GM18502 (cell line): ENCODE measurements around the gene R3HDM4.
"Not testable (repeated sequence)": the region's sequence is repeated elsewhere in the genome, so short reads cannot be mapped to it uniquely, and the experiment has no call there.

Experiments used
- ATAC-seq: cut with Tn5 transposase; IDR thresholded peaks from one replicate; pipeline ENCODE4 v1.9.1; 2021; ENCODE audit warnings: mild to moderate bottlenecking; ENCODE audit not compliant: unreplicated experiment, poor library complexity

Gene R3HDM4

GRCh38 chr19:862581-863314 lies 50.3 kb downstream of the R3HDM4 start:
- no peak for ATAC-seq

- no peak for ATAC-seq
Measured at GRCh38 chr19:861756-862580, 51.1 kb downstream of the R3HDM4 start.

- ATAC-seq = no peak
Measured at GRCh38 chr19:861141-861755, 51.8 kb downstream of the R3HDM4 start.

GRCh38 chr19:858868-859843 lies 53.9 kb downstream of the R3HDM4 start, which contains the start of gene CFD:
CFD (plus strand) TSS chr19:859664; CDS start chr19:859690, 26 bp downstream.
- ATAC-seq = no peak

- no peak for ATAC-seq
Measured at GRCh38 chr19:858284-858683, 54.7 kb downstream of the R3HDM4 start.

- ATAC-seq = no peak
Measured at GRCh38 chr19:855566-856120, 57.4 kb downstream of the R3HDM4 start.

GRCh38 chr19:855142-855541 lies 57.9 kb downstream of the R3HDM4 start:
- ATAC-seq = no peak

- ATAC-seq = no peak
Measured at GRCh38 chr19:854549-854948, 58.5 kb downstream of the R3HDM4 start.

GRCh38 chr19:853614-854220 lies 59.3 kb downstream of the R3HDM4 start:
- not testable (repeated sequence) for ATAC-seq

- ATAC-seq = no peak
Measured at GRCh38 chr19:853014-853585, 59.9 kb downstream of the R3HDM4 start.

GRCh38 chr19:852136-853013 lies 60.6 kb downstream of the R3HDM4 start, which contains the start of gene ELANE:
ELANE (plus strand) TSS chr19:852303; CDS start chr19:852329, 26 bp downstream.
- ATAC-seq = no peak

GRCh38 chr19:850979-851335 lies 62.1 kb downstream of the R3HDM4 start:
- ATAC-seq = no peak

- no peak for ATAC-seq
Measured at GRCh38 chr19:850221-850978, 62.6 kb downstream of the R3HDM4 start.

GRCh38 chr19:849195-849594 lies 63.8 kb downstream of the R3HDM4 start:
- not testable (repeated sequence) for ATAC-seq

GRCh38 chr19:848386-848921 lies 64.6 kb downstream of the R3HDM4 start:
- ATAC-seq = no peak
